Measurements from ENCODE around the gene RPL22. TPM values are rescaled to one million over a fixed set of nuclear protein-coding genes. Genes with fewer than 3 reads are reported as not detected.

Gene RPL22
- total RNA-seq, 4 donors from 2014 or later: 56.5 to 170 (median 106) TPM

DNA sequence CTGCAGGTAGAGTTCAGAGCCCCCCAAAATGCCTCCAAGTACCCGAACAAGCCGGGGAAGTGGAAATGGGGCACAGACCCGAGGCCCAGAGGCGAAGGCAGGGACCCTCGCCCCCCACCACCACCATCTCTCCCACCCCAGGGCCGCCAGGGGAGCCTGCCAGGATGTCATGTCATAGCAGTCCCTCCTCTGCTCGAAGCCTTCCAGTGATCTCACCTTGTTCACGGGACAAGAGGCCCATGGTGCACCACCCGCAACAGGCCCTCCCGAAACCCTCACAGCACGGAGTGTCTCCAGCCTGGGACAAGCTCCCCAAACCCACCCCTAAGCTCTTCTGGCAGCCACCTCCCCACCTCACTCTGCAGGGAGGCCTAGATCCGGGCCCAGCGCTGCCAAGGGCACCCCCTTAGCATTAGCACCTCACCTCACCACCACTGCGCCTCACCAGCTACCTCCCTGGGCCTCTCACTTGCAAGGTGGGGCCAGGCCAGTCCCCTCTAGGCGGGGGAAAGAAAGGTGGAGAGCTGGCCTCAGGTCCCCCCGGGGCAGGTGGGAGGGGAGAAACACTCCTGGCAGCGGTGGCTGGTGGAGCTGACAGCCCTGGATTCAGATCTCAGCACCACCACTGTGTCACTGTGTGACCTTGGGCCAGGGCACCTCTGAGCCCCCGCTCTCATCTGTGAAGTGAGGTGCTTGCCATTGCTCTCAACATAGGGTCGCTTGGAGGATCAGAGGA, 32.6 kb downstream of the RPL22 start:
- Histone ChIP-seq H3K27me3 (peaks cover 50% of the 10 kb centered on the region), H3K4me1 (no peaks in the 10 kb centered on the region), H3K9me3 (no peaks in the 10 kb centered on the region), H3K27ac (no peak overlapping the region), H3K36me3 (no peaks in the 10 kb centered on the region), H3K4me3 (no peak overlapping the region)
- TF ChIP-seq, protein P1, sequence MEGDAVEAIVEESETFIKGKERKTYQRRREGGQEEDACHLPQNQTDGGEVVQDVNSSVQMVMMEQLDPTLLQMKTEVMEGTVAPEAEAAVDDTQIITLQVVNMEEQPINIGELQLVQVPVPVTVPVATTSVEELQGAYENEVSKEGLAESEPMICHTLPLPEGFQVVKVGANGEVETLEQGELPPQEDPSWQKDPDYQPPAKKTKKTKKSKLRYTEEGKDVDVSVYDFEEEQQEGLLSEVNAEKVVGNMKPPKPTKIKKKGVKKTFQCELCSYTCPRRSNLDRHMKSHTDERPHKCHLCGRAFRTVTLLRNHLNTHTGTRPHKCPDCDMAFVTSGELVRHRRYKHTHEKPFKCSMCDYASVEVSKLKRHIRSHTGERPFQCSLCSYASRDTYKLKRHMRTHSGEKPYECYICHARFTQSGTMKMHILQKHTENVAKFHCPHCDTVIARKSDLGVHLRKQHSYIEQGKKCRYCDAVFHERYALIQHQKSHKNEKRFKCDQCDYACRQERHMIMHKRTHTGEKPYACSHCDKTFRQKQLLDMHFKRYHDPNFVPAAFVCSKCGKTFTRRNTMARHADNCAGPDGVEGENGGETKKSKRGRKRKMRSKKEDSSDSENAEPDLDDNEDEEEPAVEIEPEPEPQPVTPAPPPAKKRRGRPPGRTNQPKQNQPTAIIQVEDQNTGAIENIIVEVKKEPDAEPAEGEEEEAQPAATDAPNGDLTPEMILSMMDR (IDR thresholded peaks at IDR 0.05): no peak
- TF ChIP-seq POLR2A (IDR thresholded peaks at IDR 0.05): no peak
- TF ChIP-seq POLR2AphosphoS5 (IDR thresholded peaks at IDR 0.05): no peak
- TF ChIP-seq EP300 (IDR thresholded peaks at IDR 0.05; ENCODE audit: low read depth): no peak
- DNase-seq: no peak
- in situ Hi-C loops (cut with MboI; ENCODE audit: low pct_ligation_motif_present in 1 of 4, low pct_unique_long_range_greater_than_20kb in 1 of 4, low sequenced_read_pairs in 3 of 4): no loop called here
- WGBS, 2 donors (ENCODE audit: low coverage in 1 of 2): 50 to 81% methylated on average over 1 to 19 of the region's 19 CpGs
- intact Hi-C loops (cut with DNase I; ENCODE audit: low total_unique reads): no loop called here

DNA sequence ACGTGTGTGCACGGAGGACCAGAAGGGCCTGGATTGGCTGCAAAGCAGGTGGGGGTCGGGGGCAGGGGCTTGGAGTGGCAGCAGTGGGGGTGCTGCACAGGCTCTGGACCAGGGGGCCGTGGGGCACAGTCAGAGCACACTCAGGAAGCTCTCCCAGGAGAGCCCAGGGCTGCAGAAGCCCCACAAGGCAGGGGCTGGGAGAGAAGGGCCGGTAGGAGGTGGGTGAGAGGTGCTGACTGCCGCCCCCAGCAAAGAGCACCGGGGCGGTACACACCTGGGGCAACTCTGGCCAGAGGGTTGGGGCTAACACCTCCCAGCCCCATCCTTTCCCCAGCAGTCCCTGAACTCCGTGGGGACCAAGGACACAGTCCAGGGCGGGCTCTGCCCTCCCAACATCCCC, 33.2 kb downstream of the RPL22 start:
- H3K36me3 ChIP-seq: no peaks in the 10 kb centered on the region
- WGBS, 2 donors (ENCODE audit: low coverage in 1 of 2): 48% methylated on average over 8 of the region's 10 CpGs; no CpG with 5 or more reads in 1 of the 2 donors
- in situ Hi-C loops (cut with MboI; ENCODE audit: low pct_ligation_motif_present in 1 of 4, low pct_unique_long_range_greater_than_20kb in 1 of 4, low sequenced_read_pairs in 3 of 4) (no loop called here), intact Hi-C loops (cut with DNase I; ENCODE audit: low total_unique reads) (no loop called here)
- no peak overlapping the region for H3K4me3 ChIP-seq
- no peaks in the 10 kb centered on the region for H3K9me3 ChIP-seq
- peaks cover 50% of the 10 kb centered on the region for H3K27me3 ChIP-seq
- no peaks in the 10 kb centered on the region for H3K4me1 ChIP-seq
- TF ChIP-seq POLR2A (IDR thresholded peaks at IDR 0.05): no peak
- no peak for TF ChIP-seq EP300 (IDR thresholded peaks at IDR 0.05; ENCODE audit: low read depth)
- TF ChIP-seq POLR2AphosphoS5 (IDR thresholded peaks at IDR 0.05): no peak
- TF ChIP-seq, protein P1 (IDR thresholded peaks at IDR 0.05): no peak
- DNase-seq: no peak
- no peak overlapping the region for H3K27ac ChIP-seq

DNA sequence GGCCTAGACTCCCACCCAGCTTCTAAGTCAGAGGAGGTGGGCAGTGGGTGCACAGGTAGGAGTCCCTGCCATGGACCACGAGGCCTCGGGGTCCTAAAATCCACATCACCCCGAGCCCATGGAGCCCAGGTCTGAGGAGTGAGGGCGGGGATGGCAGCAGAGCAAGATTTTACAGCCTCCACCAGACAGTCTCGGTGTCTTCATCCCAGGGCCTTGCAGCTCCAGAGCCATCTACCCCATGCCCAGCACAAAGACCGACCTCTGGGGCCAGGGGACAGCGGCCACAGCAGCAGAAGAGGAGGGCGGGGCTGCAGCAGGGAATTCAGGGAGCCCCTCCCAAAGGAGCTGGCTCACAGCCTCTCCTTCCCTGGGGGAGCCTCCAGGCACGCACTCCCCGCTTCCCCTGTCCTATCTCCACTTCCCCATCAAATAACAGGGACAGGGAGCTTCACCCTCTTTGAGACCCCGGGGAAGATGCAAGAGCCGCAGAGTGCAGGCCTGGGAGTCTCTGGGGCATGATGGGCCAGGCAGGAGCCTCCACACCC, 33.9 kb downstream of the RPL22 start:
- no peak for DNase-seq
- TF ChIP-seq POLR2A (IDR thresholded peaks at IDR 0.05) (no peak), POLR2AphosphoS5 (IDR thresholded peaks at IDR 0.05) (no peak), EP300 (IDR thresholded peaks at IDR 0.05; ENCODE audit: low read depth) (no peak)
- TF ChIP-seq, protein P1 (IDR thresholded peaks at IDR 0.05): no peak
- Histone ChIP-seq H3K36me3 (no peaks in the 10 kb centered on the region), H3K4me1 (no peaks in the 10 kb centered on the region), H3K27ac (no peak overlapping the region), H3K4me3 (no peak overlapping the region), H3K27me3 (peaks cover 51% of the 10 kb centered on the region), H3K9me3 (no peaks in the 10 kb centered on the region)
- in situ Hi-C loops (cut with MboI; ENCODE audit: low pct_ligation_motif_present in 1 of 4, low pct_unique_long_range_greater_than_20kb in 1 of 4, low sequenced_read_pairs in 3 of 4) (no loop called here), intact Hi-C loops (cut with DNase I; ENCODE audit: low total_unique reads) (no loop called here)
- WGBS, 2 donors (ENCODE audit: low coverage in 1 of 2): 63% methylated on average over 12 of the region's 12 CpGs; no CpG with 5 or more reads in 1 of the 2 donors

DNA sequence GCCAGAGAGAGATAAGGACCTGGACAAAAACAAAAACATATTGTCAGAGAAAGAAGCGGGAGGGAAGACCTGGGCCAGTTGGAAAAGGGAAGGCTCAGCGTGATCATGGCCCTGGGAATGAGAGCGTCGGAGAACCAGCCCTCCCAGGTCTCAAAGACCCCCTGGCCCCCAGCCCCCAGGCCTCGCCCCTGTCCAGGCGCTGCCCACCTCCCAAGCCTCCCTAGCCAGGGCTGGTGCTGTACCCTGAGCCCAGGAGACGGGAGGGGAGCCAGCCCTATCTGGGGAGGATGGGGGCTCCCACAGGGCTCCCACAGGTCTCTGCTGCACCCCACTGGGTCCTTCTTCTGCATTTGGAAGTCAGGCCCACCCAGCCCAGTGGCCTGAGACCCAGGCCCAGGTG, 34.4 kb downstream of the RPL22 start:
- Histone ChIP-seq H3K27ac (no peak overlapping the region), H3K4me3 (no peak overlapping the region), H3K36me3 (no peaks in the 10 kb centered on the region), H3K27me3 (peaks cover 49% of the 10 kb centered on the region), H3K4me1 (no peaks in the 10 kb centered on the region), H3K9me3 (no peaks in the 10 kb centered on the region)
- 65 to 80% methylated on average over 1 to 7 of the region's 7 CpGs for WGBS, 2 donors (ENCODE audit: low coverage in 1 of 2)
- in situ Hi-C loops (cut with MboI; ENCODE audit: low pct_ligation_motif_present in 1 of 4, low pct_unique_long_range_greater_than_20kb in 1 of 4, low sequenced_read_pairs in 3 of 4) (no loop called here), intact Hi-C loops (cut with DNase I; ENCODE audit: low total_unique reads) (no loop called here)
- TF ChIP-seq POLR2A (IDR thresholded peaks at IDR 0.05): no peak
- TF ChIP-seq, protein P1 (IDR thresholded peaks at IDR 0.05): no peak
- TF ChIP-seq POLR2AphosphoS5 (IDR thresholded peaks at IDR 0.05): no peak
- TF ChIP-seq EP300 (IDR thresholded peaks at IDR 0.05; ENCODE audit: low read depth): no peak
- DNase-seq: no peak

Data from transverse colon (tissue), 4 donors.